GM21576 (cell line): ENCODE data around the gene SMIM12.
"Not testable (repeated sequence)": the region's sequence is repeated elsewhere in the genome, so short reads cannot be mapped to it uniquely, and the experiment has no call there.

Experiments
- ATAC-seq: cut with Tn5 transposase; IDR thresholded peaks from one replicate; pipeline ENCODE4 v1.9.1; 2021; ENCODE audit warnings: mild to moderate bottlenecking, moderate library complexity; ENCODE audit not compliant: unreplicated experiment

SMIM12 gene

DNA sequence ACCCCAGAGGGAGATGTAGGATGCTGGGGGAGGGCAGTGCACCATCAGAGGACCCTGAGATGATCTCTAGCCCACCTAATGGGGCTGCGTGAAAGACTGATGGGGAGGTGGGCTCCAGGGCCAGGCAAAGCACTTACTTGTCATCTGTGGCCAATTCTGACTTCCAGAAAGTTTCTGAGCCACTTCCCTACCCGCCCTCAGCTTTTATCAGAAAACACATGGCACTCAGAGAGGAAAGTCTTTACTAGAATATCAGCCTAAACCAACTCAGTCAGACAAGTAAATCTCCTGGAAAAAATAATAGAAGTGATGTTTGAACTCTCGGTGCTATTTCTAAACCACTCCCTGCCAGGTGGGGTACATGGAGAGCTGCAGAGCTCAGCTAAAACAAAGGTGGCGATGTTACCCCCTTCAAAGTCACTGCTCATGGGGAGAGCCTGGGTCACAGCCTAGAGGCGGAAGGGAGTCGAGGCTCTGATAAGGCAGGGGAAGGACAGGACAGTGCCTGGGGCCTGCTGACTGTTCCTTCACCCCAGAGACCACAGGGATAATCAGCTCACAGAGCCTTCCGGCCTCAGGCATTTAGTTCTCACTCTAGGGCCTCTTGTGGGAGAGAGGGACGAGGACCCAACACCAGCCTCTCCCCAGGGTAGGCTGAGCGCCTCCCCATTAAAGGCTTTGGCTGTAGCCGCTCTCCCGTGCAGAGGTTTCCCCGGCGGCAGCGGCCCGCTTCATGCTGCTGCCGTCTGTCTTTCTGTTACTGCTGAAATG is 14.2 kb downstream of the SMIM12 start:
- no peak for ATAC-seq

DNA sequence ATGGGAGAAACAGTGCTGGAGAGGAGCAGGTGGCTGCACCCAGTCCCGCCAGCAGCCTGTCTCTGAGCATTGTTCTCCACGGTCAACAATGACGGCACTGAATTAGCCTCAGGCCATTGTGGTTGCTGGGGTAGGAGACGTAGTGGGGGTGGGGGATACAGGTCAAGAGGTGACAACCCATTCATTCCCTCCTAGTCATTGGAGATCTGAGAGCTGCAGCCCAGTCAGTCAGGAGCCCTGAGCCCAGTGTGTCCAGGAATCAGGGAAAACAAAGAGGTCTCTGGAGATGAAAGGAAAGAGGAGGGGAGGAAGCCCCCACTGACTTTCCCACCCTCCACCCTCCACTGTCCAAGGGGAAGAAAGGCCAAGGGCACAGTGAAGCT is 15.3 kb downstream of the SMIM12 start:
- ATAC-seq: no peak

DNA sequence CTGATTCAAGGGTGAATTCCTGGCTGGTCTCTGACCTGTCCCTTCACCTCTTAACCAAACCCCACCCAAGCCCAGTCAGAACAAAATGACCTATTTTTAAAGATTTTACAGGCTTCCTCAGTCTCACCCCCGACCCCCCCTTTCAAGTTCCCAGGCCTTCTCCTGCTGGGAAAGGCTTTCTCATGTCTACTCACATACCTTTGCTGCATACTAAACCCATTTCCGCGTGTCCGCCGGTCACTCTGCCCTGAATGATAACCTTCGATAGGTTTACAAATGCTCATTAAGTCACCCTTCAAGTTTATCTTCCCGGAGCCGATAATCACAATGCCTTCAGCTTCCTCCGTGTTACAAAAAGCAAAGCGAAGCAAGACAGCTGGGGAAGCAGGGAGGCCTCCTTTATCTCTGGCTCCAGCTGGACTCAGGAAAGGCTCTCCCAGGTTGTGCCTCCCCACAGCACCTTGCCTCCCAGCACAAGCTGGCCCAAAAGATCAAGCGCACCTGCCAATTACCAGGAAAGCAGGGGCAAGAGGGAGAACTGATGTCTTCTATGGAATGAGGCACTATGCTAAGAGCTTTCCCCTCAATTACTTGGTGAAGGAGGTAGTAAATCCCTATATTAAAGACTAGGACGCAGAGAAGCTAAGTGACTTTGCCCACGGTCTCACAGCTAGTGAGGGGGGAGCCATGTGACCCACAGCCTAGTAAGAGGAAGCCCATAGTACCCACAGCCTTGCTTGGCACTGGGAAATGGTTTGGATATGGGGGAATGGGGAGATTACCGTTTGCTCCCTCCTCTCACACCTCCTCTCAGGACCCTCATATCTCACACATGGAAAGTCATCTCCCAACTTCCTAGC is 15.9 kb downstream of the SMIM12 start:
- ATAC-seq: no peak

DNA sequence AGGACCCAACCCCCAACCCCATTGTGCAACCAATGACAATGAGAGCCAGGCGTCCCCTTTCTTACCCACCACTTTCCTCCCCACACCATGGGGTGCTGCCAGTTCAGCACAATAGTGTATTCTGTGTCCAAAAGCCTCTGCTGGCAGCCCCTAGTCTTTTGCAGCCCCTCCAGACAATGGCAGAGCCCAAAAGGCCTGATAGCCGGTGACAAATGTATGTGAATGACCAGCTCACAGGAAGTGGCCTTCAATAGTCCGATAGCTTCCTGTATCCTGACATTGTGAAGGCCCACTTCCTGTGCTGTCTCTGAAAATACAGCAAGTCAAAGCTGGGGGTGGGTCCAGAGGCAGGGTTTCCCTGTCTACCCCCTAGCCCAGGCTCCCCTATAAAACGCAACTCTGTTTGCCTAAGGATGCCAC is 16.6 kb downstream of the SMIM12 start:
- ATAC-seq: no peak

DNA sequence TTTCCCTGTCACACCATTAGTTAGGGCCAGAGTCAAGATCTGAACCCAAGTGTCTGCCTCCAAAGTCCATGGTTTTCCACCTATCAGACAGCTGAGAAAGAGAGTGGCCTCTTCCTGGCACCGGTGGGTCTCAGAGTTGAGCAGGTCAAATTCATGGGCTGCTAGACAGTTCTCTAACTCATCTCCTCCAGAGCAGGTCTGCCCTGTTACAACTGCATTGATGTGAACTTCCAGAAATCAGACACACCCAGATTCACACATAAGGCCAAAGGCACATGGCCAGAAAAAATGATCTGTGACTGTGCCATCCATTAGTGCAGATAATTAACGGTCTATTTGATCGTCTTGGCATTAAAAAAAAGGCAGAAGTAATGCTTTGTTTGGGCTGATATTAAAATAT is 17.5 kb downstream of the SMIM12 start:
- no peak for ATAC-seq

DNA sequence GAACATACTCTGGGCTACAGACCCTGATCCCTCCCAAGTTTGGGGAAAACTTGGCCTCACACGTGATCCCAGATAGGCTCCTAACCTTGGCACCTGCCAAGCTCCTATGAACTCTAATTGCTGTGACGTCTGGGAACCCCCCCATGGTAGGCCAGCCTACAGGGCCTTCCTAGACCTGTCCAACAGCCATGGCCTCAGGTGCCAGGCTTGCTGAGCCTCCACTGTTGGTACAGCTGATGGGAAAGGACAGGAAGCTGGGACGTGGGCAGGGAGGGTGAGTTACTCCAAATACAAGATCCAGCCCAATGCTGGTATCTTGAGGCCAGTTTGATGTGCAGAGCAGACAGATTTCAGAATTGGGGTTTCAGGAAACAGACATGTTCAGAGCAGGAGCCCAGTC is 19.1 kb downstream of the SMIM12 start:
- ATAC-seq: no peak

DNA sequence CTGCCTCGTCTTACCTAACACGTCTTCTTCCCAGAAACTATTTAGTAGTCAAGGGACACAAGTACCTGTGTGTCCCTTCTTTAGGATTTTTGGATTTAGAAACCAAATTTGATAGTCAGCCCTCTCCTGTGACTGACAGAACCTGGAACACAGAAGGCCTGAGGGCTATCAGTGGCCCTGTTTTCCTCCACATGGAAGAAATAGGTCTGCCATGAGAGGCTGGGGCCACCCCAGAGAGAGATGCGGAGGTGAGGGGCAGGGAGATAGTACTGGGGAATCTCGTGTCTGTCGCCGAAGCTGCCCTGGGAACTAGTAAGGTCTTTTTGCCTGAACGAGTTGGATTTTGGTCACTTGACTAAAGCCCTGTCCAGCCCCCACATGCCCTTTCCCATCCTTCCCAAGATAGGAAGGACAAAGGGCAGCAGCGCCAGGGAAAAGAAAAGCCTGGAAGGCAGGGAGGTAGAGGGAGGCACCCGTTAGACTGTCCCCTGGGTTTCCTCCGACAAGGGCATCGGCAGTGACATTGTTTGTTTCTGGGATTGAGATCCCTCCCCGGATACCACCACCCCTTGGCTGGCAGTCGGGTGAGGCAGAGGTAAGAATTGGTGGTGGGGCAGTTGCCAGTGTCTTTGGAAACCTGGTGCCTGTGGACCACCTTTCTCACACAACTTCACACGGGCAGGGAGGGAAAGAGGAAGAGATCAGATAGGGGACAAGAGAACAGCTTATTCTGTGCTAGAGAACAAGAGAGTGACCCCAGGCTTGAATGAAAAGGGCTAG is 19.8 kb downstream of the SMIM12 start:
- ATAC-seq: no peak

DNA sequence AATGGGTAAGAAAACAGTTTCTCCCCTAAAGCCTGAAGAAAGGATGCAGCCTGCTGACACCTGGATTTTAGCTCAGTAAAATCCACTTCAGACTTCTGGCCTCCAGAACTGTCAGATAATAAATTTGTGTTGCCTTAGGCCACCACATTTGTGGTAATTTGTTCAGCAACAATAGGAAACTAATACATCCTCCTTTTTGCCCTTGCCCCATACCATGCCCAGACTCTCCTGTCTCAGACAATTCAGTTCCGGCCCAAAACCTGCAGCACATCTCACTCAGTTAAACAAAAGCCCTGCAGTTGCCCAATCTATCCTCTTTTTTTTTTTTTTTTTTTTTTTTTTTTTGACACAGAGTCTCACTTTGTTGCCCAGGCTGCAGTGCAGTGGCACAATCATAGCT is 25.8 kb downstream of the SMIM12 start:
- no peak for ATAC-seq

DNA sequence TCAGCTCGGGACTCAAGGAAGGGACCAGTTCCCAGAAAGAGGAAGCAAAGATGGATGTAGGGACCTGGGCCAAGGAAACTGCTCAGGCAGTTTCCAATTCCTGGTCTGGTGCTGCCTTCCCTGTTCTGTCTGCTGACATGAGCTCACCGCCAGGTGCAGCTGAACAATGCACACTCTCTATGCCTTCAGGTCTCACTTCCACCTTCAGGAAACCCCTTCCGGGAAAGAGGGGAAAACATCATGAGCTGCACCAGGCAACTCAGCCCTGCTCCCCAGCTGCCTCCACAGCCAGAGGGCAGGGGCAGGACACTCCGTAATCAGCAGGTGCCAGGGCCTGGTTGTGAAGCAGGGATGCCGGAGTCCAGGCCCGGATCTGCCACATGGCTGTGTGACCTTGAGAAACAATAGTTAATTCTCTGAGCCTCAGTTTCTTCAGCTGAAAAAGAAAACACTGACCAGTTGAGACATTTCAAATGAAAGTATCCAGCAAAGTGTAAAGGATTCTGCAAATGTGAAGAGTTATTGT is 27.8 kb downstream of the SMIM12 start:
- no peak for ATAC-seq

DNA sequence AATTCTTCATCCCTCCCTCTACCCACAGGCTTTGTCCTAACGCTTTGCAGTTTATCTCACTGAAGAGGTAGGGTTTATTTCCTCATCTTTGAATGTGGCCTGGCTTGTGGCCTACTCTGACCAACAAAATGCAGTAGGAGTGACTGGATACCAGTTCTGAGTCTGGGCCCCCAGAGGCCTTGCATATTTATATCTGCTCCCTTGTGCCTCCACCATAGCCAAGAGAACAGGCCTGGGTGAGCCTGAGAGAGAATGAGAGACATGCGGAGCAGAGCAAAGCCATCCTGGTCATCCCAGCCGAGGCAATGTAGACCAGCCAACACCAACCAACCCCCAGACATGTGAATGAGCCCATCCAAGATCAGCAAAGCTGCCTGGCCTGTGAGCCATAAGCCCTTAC is 30.3 kb downstream of the SMIM12 start:
- ATAC-seq: no peak

DNA sequence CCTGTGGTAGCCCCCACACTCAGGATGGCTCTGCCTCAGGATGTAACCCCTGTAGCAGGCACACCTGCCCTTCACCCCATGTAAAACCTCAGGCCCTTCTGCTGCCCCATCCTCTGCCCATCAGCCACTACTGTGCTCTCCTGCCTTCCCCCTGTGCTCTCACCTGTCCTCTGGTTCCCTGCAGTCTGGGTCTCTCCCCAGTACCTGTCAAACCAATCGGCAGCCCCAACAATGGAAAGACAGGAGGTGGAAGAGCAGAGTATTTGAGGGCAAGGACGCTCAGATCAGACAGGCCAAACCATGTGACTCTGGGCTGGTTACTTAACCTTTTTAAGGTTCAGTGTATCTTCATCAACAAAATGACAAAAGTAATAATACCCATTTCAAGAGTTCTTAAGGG is 30.9 kb downstream of the SMIM12 start:
- no peak for ATAC-seq

DNA sequence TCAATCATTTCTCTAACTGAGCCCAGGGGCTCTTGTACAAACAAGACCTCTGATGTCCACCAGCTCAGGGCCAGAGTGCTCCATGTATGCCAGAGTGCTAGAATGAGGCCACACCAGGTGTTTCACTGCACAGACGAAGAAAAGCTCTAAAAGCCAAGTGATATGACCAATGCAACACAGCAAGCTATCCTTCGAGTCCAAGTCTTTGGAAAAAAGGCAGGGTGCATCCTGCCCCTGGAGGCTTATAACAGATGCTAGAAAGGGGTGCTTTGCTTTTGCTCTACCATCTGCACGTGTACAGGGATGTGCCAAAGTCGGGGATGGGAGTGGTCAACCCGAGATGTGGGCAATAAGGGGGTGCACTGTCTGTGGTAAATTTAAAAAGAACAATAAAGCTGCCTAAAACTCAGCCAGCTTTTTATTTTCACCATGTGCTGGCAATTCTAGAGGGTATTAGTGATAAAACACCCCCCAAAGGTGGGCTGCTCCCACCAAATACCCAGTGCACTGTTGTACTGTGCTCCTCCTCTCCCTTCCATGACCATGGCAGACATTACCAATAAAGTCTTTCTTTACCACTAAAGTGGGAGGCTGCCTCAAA is 32.1 kb downstream of the SMIM12 start:
- ATAC-seq: no peak

DNA sequence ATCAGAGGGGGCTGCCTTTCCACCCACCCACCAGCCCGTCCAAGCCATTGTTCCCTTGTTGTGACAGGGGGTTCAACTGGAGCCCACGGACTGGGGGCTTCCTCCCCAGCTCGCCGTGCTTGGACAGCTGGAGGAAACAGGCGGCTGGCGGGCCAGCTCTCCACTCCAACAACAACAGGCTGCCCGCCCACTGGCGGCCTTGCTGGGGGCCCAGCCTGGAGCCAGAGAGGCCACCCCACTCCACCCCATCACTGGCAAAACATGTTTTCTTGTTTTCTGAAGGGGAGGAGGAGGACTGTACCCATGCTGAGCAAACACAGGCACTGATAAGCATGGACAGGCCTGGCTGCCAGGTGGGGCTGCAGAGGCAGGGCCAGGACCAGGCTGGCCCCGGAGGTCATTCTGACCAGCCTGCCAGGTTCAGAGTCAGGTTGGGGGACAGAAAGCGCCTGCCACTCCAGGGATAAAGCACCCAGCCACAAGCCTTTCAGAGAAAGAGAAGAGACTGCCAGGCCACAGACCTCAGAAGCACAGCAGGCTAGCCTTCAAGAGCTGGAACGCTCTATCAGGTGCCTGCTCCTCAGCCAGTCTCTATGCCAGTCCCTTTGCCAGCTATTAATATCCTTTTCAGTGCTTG is 34.0 kb downstream of the SMIM12 start:
- ATAC-seq: no peak

DNA sequence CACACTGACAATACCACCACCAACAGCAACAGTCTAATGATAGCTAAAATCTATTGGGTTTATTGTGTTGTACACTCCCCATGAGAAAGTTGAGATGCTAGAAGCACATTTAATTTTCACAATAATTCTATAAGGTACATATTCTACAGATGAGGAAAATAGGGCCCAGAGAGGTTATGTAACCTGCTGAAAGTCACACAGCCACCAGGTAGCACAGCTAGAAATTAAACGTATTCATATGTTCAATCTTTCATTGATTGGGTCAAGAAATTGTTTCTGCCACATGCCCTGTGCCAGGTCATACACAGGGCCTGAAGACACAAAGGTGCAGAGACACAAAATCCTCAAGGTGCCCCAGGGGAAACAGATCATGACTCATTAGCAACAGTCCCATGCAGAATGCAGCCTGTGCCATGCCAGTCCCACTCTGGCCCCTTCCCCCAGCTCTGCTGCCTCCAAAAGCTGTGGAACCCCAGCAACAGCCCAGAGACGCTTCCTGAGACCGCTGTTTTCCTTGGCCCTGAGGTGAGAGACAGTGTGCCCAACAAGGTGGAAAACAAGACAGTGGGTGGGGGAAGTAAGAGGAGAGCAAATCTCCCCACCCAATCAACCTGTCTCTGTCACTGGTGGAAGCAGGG is 34.6 kb downstream of the SMIM12 start:
- ATAC-seq: no peak

DNA sequence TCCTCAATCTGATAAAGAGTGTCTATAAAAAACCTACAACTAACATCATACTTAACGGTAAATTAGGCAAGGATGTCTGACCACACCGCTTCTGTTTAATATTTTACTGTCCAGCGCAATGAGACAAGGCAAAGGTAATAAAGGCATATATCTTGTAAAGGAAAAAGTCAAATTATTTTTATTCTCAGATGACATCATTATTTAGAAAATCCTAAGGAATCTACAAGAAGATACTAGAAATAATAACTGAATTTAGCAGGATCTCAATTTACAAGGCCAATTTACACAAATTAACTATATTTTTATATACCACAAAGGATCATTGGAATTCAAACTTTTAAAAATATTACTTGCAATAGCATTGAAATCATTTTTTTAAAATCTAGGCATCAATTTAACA is 37.3 kb downstream of the SMIM12 start:
- no peak for ATAC-seq

DNA sequence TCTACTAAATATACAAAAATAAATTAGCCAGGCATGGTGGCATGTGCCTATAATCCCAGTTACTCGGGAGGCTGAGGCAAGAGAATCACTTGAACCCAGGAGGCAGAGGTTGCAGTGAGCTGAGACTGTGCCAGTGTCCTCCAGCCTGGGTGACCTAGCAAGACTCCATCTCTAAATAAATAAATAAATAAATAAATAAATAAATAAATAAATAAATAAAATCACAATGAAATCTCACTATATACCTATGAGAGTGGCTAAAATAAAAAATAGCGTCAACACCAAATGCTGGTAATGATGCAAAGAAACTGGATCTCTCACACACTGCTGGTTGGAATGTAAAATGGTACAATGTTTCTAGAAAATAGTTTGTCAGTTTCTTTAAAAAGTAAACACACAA is 40.7 kb downstream of the SMIM12 start:
- not testable (repeated sequence) for ATAC-seq

DNA sequence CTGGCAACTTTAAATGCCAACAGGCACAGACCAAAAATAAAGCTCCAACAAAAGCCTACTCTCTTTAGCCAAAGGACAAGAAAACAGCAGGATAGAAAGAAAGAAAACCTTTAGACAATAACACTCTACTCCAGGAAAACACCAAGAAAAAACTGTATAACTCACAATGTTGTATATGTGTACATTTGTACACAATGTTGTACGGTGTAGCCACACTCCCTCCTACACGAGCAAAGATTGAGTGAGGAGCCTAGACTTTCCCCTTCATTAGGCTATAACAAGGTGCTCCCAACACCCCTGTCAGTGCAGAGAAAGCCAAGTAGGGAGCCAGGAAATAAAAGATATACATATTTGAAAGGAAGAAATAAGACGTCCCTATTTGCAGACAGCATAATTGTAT is 42.8 kb downstream of the SMIM12 start:
- no peak for ATAC-seq

DNA sequence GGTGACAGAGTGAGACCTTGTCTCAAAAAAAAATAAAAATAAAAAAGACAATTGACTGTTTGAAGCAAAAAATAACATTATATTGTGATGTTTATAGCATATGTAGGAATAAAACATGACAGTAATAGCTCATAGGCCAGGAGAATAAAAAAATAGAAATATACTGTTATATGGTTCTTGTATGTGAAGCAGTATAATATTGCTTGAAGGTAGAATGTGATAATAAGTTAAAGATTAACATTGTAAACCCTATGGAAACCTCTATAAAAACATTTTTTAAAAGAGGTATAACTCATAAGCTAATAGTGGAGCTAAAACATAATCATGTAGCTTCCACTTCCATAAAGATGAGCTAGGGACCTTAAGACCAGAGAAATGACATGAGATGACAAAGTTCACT is 43.2 kb downstream of the SMIM12 start:
- no peak for ATAC-seq

DNA sequence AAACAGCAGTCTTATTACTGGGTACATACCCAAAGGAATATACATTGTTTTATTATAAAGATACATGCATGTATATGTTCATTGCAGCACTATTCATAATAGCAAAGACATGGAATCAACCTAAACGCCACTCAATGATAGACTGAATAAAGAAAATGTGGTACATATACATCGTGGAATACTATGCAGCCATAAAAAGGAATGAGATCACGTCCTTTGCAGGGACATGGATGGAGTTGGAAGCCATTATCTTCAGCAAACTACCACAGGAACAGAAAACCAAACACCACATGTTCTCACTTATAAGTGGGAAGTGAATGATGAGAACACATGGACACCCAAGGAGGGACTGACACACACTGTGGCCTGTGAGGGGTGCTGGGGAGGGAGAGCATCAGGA is 48.8 kb downstream of the SMIM12 start:
- ATAC-seq: not testable (repeated sequence)
